GM20431 (cell line): Measurements from ENCODE around the gene TTC29.

ENCODE experiments used
- in situ Hi-C: fragments of 300-500 bp; cut with MseI, MboI; formaldehyde crosslinking; loops from one replicate; pipeline ENCODE4 v1.15.0; 2020; ENCODE audit warnings: low sequenced_read_pairs; ENCODE audit not compliant: unreplicated experiment

The TTC29 gene, protein sequence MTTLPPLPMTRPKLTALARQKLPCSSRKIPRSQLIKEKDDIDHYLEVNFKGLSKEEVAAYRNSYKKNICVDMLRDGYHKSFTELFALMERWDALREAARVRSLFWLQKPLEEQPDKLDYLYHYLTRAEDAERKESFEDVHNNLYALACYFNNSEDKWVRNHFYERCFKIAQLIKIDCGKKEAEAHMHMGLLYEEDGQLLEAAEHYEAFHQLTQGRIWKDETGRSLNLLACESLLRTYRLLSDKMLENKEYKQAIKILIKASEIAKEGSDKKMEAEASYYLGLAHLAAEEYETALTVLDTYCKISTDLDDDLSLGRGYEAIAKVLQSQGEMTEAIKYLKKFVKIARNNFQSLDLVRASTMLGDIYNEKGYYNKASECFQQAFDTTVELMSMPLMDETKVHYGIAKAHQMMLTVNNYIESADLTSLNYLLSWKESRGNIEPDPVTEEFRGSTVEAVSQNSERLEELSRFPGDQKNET

DNA sequence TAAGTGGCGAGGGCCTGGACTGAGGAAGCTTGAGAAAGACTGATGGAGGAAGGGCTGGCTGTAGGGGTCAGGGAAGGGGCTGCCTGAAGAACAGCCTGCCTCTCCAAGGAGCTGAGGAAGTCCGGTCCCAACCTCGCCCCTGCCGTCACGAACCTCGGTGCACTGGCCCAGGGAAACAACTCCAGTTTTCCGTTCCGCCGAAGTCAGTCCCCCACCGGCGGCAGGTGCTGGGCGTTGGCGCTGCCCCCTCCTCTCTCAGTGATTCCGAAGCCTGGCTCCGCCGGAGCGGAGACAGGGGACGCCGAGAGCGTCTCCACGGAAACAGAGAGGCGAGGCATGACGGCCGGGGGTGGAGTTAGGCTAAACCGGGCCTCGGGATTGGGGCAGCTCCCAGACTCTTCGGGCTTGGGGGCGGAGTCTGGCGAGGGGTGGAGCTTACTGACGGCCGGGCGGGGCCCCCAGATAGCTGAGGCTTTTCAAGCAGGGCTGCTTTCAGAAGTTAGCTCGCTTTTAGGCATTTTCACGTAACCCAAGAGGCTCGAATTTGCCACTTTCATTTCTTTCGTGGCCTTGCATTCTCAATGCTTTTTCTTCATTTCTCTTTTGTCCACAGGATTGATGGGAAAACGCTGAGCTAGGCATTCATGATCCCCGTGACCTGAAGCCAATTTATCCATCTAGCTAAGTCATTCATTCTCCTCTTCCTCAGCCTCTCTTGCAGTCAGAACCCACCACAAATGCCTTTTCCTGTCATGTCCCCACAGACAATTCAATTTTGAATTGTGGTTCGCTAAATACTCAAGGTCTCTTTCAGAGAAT lies at the start of gene TTC29:
TSS of gene TTC29 (minus strand) at position 309 of the 819 bp plus-strand sequence. CDS start 5,969 bp downstream, outside the sequence.
- in situ Hi-C loops = no loop called here

- in situ Hi-C loops = no loop called here
Measured at GRCh38 chr4:146981651-146982050, 36.0 kb upstream of the TTC29 start.

GRCh38 chr4:146978641-146979040 lies 33.0 kb upstream of the TTC29 start:
- in situ Hi-C loops = no loop called here

- in situ Hi-C loops = no loop called here
Measured at GRCh38 chr4:146976145-146976544, 30.5 kb upstream of the TTC29 start.

DNA sequence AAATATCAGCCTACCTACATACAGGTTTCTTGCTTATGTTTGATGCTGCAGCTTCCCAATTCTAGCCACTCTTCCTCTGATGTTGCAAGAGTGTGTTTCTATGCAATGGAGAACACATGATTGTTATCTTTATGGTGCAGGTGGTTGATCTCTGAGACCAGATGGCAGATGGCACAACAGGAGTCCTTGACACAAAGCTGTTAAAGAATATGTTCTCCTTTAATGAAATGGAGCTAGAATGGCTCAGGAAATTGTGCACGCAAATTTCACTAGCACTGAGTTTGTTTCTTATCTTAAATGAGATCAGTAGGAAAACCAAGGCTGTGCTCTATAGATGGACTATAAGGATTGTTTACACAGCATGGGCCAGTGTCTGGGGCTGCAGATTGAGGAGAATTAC lies 29.9 kb upstream of the TTC29 start:
- in situ Hi-C loops = no loop called here

DNA sequence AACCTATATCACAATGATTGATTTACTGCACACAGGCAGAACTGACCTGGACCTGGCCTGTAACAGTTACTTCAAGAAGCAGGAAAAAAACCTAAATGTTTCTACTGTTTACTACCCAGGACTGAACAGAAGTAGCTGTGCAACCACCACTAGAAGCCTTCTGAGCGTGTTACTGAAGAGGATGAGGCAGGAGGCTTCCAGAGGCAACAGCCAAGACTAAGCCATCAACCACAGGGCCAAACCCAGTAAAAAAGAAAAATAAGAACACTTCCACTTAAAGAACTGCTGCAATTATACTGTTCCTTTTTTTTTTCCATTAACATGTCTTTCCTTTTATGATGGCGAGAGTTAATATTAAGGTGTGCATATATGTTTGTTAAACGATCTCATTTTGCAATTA lies 29.4 kb upstream of the TTC29 start:
- in situ Hi-C loops = no loop called here

DNA sequence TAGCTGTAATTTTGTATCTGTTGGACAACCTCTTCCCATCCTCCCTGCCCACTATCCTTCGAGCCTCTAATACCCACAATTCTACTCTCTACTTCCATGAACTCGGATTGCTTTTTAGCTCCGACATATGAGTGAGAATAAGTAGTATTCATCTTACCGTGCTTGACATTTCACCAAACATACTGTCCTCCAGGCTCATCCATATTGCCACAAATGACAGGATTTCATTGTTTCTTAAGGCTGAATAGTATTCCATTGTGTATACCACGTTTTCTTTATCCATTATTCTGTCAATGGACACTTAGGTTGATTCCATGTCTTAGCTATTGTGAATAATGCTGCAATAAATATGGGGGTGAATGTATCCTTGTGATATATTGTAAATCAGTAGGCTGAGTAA lies 26.4 kb upstream of the TTC29 start:
- in situ Hi-C loops = no loop called here

DNA sequence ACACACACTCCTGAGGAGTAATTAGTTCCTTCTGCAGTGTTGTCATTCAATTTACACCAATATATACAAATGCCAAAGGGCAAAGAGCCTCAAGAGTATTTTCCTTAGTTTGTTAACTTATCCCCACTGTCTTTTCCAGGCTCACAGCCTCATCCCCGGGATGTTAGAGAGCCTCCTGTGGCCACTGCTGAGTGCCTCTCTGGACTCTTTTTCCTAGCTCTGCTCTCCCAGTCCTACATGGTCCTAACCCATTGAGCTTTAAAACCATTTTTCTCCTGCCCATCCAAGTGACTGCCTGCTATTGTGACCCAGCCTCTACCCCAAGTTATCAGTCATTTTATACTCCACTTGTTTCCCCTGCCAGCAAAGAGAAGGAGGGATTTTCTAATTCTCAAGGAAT lies 23.5 kb upstream of the TTC29 start:
- in situ Hi-C loops = no loop called here

DNA sequence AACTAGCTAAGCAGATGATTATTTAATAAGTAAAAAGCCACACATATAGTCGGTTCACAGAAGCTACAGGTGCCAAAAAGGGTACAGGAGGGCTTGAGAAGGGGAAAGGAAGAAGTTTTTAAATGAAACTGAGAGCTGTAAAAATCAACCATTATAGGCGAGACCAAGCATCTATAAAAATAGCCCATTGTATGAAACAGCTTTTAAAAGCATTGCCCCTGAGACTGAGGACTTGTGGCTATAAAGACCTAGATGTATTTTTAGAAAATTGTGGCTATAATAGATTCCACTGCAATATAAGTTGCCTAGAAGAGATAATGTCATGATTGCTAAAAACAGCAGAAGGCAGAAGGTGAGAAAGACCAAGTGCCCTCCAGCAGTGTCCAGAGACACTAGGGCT lies 15.0 kb upstream of the TTC29 start:
- in situ Hi-C loops = no loop called here

- in situ Hi-C loops = no loop called here
Measured at GRCh38 chr4:146959692-146960091, 14.0 kb upstream of the TTC29 start.

DNA sequence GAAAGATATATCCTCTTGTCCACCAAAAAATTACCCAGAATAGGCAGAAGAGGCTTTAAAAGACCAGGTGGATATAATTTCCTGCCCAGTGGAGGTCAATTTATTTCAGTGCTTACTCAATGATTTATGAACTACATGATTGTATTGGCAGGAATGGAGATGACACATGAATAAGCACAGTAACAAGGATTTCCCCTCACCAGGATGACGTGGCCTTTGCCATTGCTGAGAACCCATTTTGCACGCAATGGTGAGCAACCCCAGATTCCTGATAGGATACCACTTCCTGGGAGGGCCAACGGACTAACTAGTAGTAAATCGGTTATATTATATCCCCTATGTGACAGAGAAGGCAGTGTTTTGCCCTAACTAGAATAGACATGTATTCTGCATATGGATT lies 11.6 kb upstream of the TTC29 start:
- in situ Hi-C loops = no loop called here

DNA sequence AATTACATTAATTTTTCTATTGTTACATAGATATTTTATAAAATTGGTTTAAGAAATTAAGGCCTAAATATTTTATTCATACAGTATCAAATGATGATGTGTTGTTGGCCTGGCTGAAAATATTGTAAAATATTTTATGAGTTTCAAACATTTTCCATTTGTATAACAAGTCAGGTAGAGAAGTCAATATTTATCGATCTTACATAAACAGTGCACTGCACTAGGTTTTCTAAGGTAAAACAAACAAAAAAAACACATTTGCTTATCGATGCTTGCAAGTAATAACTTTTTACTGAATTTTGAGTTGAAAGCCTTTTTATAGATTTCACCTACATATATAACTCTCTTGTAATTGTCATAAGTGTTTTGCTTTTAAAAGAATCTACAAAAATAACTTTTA lies 7.2 kb upstream of the TTC29 start:
- in situ Hi-C loops = no loop called here

DNA sequence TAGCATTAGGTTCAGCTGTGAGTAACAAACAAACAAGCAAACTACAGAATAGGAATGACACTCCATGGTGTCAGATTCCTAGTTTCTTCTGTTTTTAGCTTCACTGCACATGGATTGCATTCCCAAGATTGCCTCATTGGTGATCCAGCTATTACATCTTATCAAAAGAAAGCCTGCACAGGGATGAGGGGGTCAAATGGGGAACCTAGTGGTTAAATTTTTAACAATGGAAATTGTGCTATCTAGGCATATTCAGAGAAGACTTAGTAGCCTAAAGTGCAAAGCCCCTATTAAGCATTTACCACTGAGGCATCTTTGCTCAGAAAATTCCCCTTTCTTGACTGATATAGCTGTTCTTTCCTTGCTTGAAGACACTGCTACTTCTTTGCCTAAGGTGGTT lies 3.9 kb upstream of the TTC29 start:
- in situ Hi-C loops = no loop called here

DNA sequence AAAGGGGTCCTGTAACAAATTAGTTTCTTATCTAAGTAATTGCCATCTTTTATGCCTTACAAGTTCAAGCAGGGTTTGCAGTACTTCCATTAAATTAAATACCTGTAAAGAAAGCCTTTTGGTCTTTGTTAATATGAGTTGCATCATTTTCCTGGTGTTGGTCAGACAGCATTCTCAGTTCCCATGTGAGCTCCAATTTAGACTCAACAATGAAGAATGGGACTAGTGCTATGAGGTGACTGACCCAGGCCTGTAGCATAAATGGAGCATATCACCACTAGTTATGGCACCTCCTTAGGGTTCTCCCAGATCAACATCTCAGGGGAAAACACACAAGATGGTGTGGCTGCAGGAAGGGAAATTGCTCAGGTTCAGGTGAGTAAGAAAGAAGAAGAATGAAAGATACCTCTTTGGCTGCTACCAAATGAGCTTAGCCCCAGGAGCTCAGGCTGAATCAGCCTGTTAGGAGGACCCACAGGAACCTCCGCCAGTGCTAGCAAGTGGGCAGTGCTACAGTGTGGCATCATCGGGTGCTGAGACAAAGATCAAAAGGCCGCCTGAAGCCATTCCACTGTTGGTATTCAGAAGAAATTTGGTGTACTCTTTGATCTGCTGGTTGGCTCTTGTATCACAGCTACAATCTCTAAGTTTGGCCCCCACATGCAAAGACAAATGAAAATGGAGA lies 1.8 kb downstream of the TTC29 start:
- in situ Hi-C loops = no loop called here

DNA sequence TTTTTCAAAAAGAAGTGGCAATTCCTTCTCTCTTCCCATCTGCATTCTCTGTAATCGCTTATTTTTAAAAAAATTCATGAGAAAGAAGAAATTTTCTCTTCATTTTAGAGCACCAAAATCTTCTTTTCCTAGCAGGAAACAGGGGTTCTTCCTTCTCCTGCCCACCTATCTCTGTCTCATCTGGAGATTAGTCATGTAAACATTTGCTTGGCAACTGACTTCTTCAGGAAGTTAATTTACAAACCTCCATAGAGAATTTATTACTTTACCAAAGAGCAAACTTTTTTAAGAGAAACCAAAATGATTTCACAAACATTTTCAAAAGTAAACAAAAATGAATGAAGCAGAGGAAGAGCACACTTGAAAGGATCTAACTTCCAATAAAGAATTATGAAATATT lies 13.5 kb downstream of the TTC29 start:
- in situ Hi-C loops = no loop called here

GRCh38 chr4:146930673-146931072 lies 15.0 kb downstream of the TTC29 start:
- in situ Hi-C loops = no loop called here

DNA sequence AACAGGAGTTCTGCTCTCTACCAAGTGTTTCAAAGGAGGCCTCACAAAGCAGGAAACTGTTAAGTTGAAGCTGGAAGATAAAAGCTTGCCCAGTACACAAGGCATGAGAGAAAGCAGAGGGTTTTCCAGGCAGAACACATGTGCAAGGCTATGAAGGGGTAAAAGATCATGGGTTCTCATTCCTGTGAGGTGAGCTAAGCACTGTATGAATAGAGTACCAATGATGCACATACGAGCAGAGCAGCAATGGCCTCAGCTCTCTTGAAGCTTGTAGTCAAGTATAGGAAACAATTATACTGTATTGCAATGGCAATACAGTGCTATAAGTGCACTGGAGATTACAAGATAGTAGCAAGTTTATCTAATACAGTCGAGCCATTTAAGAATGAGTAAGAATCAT lies 18.0 kb downstream of the TTC29 start:
- in situ Hi-C loops = no loop called here

GRCh38 chr4:146916479-146917076 lies 29.1 kb downstream of the TTC29 start:
- in situ Hi-C loops = no loop called here

GRCh38 chr4:146915132-146915531 lies 30.5 kb downstream of the TTC29 start:
- in situ Hi-C loops = no loop called here

GRCh38 chr4:146900295-146900694 lies 45.4 kb downstream of the TTC29 start:
- in situ Hi-C loops = loop anchor here (10.0 kb wide), 2 partner anchors 555 to 665 kb away; no protein-coding TSS in a partner anchor
